ENCODE data around the gene ADAMTSL3.

GRCh38 chr15:83659417-83659812, 5.5 kb downstream of the ADAMTSL3 start:
- TF ChIP-seq CTCF (IDR thresholded peaks at IDR 0.05) (no peak), POLR2A (IDR thresholded peaks at IDR 0.05) (no peak)
